ENCODE results near the gene DOLK.

The DOLK gene

DNA sequence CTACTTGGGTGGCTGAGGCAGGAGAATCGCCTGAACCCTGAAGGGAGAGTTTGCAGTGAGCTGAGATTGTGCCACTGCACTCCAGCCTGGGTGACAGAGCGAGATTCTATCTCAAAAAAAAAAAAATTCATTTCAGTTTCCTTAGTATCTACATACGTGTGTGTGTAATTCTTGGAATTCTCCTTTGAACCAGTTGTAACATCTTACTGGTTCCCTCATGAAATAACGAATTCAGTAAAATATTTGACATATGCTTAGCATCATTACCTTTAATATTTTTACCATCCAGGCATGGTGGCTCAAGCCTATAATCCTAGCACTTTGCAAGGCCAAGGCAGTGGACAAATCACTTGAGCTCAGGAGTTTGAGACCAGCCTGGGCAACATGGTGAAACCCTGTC, 17.8 kb downstream of the DOLK start:
- no peak for DNase-seq

DNA sequence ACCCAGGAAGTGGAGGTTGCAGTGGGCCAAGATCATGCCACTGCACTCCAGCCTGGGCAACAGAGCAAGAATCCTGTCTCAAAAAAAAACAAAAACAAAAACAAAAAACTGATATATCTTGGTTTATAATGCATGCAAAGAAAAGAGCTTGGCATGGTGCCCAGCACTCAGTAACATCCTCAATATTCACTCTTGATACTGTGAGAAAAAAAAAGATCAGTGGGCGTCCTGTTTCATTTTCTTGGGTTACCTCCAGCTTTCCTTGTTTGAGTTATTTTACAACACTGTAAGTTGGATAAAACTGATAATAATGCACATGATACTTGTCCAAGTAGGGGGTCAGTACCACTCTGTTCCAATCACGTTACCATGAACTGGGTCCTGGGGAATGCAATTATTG, 18.8 kb downstream of the DOLK start:
- no peak for DNase-seq

DNA sequence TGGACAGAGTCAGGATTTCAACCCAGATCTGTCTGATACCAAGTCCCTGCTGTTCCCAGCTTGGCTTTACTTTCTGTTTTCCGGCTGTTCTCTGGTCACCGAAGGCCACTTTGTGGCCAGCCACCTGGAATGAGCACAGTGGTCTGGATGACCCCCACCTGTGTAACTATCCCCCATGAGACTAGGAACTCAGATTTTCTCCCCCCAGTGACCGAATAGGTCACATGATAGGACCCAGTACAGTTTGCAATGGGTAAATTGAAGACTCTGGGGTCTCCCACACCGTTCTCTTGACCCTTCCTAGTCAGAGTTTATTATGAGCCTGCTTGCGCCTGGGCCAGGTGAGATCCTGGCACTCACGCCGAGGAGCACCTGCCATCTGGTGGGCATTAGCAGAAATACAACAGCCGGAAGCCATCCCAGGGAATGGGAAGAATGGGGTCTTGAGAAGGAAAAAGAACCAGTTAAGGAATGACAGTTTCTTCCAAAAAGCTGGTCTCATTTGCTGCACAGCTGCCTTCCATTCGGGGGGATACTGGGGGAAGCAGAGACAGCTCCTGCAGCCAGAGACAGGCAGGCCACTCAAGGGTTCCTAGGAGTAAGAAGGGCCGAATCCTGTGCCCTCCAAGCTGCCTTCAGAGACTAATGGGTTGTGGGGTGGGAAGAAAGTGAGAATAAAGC, 19.5 kb downstream of the DOLK start:
- peak; percentile 61 for DNase-seq

DNA sequence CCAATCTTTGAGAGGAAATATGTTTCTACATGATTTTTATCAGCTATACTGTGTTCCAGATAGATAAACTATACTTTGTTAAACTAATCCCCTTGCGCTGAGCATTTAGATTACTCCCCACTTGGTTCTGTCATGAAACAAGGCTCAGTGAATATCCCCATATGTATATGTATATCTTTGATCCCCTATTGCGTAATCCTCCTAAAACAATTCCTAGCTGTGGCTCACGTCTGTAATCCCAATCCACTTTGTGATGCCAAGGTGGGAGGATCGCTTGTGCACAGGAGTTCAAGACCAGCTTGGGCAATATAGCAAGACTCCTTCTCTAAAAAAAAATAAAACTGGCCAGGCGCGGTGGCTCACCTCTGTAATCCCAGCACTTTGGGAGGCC, 23.9 kb downstream of the DOLK start:
- DNase-seq, result no peak

DNA sequence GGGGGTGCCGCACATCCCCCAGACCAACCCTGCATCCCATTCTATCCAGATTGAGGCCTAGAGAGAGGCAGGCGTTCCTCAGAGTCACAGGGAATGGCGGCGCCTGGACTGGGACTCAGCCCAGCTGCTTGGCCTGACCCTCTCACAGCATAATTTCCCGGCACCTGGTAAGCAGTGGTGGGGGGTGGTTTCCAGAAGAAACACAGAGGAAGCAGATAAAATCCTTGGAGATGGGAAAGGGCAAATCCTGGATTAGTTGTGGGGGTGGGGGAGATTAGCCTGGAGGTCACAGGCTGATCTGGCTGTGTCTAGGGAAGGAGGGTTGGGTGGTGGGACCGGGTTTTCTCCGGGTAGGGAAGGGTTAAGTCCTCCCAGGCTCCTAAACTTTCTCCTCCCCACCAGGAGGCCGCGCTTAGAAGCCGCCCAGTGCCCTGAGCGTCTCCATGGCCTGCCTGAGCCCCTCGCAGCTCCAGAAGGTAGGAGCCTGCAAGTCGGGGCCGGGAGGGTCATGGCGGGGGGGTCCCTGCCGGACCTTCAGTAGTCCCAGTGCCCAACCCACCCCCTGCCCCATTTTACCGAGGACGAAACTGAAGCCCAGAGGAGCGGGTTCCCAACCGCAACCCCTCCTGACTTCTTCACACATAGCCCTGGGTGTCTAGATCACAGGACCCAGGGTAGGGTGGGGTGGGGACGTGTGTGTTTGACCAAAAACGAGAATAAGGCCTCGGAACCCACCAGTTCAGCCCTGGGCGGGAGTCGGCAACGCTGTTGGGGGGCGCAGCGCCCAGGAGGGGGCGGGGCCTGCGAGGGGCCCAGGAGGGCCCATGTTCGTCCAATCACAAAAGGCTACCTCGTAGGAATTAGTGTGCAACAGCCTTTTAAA, 25.3 kb downstream of the DOLK start:
- no peak for DNase-seq

DNA sequence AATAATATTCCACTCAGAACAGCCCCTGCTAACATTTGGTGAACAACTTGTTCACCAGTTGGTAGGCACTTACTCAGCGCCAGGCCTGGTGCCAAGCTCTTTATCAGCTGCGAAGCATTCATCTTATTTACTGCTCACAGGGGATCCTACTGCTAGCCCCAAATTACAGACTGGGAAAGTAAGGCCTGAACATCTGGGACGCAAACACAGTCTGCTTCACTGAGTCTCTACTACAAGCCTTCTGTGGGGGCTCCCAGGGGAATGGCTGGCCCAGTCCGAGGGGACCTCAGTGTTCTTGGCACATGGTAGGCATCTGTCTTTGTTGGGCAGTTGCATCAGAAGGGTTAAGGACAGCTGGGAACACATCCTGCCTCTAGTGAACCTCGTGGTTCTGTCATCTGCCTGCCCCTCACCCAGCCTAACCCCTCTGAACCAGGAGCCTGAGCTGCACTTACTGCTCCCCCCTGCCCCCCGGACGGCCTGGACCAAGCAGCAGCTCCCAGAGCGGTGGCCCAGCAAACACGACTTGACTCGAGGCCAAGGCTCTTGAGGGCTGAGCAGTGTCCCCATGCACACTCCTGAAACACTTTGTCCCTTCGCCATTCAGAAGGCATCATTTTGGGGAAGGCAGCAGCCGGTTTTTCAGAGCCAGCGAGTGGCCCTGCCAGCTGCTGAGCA, 26.9 kb downstream of the DOLK start, which contains the start of gene PHYHD1:
TSS of gene PHYHD1 (plus strand) at position 602 of the 678 bp plus-strand sequence. CDS start 1,342 bp downstream, outside the sequence.
- no peak for DNase-seq

DNA sequence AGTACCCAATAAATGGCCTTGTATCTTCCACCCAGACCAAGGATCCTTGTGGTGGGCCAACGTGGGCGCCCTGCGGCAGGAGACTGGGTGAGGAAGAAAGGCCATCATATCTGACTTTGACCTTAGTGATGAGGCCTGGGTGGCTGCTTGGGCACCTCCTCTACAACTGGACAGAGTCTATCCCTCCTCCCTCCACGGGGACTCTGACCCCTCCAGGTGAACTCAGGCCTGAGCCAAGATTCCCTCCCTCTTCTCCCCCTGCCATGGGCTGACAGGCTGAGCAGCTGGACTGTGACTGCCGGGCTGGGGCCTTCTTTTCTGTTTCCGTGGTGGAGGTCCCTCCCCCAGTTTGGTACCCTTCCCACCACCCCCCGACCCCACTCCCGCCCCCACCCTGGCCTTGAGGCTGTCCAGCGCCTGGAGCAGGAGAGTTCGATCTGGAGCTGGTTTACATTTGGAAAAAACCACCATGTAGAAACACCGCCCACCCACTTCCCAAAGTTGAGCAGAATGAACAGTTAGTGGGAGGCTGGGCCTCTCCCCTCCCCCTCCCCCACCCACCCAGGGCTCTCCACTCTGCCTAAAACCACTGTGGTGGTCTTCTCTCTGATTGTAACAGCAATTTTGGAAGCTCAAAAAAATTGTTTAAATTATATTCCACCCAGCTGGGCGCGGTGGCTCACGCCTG, 27.9 kb downstream of the DOLK start:
- DNase-seq, result no peak

DNA sequence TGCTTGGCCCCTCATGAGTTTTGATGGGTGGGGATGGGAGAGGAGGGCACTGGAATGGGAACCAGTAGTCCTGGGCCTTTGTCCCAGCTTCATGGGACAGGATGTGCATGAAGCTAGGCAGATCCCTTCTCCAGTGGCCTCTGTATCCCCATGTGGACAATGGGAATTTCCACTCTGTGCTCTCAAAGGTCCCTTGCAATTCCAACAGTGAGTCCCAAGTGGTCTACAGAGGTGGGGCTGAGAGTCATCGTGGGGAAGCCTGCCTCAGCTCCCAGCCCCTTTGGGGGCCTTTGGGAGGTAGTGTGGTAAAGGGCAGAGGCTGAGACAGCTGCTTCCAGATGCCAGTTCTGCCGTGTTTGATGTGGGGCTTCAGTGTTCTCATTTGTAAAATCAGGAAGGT, 28.5 kb downstream of the DOLK start:
- no peak for DNase-seq

DNA sequence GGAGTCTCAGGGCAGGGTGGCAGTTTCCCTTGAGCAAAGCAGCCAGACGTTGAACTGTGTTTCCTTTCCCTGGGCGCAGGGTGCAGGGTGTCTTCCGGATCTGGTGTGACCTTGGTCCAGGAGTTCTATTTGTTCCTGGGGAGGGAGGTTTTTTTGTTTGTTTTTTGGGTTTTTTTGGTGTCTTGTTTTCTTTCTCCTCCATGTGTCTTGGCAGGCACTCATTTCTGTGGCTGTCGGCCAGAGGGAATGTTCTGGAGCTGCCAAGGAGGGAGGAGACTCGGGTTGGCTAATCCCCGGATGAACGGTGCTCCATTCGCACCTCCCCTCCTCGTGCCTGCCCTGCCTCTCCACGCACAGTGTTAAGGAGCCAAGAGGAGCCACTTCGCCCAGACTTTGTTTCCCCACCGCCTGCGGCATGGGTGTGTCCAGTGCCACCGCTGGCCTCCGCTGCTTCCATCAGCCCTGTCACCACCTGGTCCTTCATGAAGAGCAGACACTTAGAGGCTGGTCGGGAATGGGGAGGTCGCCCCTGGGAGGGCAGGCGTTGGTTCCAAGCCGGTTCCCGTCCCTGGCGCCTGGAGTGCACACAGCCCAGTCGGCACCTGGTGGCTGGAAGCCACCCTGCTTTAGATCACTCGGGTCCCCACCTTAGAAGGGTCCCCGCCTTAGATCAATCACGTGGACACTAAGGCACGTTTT, 30.1 kb downstream of the DOLK start:
- no peak for DNase-seq

DNA sequence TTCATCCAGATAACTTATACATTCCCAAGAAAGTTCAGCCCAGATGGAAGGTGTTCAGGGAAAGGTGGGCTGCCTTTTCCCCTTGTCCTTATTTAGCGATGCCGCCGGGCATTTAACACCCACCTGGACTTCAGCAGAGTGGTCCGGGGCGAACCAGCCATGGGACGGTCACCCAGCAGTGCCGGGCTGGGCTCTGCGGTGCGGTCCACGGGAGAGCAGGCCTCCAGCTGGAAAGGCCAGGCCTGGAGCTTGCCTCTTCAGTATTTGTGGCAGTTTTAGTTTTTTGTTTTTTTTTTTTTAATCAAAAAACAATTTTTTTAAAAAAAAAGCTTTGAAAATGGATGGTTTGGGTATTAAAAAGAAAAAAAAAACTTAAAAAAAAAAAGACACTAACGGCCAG, 30.7 kb downstream of the DOLK start:
- DNase-seq, result no peak

DNA sequence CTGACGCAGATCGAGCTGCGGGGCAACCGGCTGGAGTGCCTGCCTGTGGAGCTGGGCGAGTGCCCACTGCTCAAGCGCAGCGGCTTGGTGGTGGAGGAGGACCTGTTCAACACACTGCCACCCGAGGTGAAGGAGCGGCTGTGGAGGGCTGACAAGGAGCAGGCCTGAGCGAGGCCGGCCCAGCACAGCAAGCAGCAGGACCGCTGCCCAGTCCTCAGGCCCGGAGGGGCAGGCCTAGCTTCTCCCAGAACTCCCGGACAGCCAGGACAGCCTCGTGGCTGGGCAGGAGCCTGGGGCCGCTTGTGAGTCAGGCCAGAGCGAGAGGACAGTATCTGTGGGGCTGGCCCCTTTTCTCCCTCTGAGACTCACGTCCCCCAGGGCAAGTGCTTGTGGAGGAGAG, 31.2 kb downstream of the DOLK start:
- no peak for DNase-seq

DNA sequence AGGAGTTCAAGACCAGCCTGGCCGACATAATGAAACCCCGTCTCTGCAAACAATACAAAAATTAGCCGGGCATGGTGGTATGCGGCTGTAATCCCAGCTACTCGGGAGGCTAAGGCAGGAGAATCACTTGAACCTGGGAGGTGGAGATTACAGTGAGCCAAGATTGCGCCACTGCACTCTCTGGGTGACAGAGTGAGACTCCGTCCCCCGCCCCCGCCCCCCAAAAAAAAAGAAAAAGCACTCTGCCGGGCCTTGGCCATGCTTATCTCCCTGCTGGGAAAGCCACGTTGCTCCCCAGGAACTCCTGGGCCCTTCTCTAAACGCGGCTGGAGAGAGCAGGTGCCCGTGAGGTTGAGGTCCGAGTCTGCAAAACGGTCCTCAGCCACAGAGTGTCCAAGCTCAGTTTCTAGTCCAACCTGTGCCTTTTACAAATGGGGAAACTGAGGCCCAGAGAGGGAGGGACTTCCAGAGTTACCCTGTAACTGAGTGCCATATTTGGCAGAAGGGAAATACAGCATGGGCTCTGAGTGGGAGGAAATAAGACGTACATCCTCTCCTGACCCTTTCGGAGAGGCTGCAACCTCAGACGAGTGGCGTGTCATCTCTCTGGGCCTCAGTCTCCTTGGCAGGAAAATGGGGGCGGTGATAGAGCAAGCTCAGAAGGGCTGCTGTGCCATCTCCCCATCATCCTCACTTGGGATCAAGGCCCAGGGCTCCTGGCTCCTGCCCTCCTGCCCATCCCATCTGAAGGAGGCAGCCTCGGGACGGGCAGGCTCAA, 33.2 kb downstream of the DOLK start:
- DNase-seq, result no peak

DNA sequence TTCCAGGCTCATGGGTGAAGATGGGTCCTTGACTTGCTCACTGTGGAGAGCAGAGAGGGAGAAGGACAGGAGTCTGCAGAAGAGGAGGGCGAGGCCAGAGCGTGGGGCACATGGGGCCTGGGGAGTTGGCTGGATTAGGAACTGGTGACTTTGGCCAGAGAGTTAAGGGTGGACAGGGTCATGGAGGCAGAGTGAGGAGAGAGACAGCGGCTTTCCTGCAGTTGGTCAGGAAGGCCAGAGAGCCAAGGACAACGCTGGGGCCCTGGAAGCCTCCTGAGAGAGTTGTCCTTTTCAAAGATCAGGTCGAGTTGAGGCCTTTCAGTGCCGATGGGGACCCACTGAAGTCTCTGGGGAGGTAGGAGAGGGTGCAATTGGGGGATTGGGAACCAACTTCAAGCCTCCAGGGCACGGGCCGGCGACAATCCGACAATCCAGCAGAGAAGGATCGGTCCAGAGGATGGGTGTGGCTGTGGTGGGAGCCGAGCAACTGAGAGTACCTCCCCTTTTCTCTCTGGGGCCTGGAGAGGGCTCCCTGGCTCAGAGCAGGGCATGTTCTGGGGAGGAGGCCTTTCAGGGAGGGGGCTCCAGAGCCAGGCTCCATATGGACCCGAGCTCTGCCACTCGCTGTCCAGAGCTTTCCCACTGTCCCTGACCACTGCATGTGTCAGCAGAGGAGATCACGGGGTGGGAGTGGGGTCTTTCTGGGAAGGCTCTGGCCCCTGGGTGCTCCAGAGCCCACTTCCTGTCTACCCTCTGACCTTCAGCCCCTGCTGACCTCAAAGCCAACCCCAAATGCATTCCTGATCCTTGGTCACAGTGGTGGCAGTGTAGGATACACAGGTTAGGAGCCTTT, 34.1 kb downstream of the DOLK start:
- DNase-seq, result no peak

DNA sequence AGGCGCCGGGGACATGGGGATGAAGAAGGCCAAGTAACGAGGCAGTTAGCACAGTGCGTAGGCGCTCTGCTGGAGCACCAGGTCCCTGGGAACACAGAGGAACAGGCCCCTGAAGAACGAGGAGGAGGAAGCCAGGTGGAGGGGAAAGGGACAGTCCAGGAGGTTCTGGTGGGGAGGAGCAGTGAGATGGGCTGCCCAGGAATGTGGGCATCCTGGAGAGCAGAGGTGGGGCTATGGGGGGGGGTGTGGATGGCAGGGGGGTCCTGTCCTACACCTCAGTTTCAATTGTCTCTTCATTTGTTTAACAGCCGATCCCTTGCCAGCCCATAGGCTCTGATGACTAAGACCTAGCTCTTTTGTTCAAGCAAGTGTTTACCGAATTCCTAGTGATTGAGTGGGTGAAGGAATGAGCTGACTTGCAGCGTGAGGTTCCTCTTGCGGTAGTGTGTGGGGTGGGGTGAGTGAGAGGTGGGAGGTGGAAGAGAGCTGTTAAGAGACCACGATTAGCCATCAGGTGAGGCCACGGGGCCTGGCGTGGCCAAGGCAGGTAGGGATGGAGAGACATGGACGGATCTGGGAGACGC, 35.0 kb downstream of the DOLK start:
- peak; percentile 24 for DNase-seq

DNA sequence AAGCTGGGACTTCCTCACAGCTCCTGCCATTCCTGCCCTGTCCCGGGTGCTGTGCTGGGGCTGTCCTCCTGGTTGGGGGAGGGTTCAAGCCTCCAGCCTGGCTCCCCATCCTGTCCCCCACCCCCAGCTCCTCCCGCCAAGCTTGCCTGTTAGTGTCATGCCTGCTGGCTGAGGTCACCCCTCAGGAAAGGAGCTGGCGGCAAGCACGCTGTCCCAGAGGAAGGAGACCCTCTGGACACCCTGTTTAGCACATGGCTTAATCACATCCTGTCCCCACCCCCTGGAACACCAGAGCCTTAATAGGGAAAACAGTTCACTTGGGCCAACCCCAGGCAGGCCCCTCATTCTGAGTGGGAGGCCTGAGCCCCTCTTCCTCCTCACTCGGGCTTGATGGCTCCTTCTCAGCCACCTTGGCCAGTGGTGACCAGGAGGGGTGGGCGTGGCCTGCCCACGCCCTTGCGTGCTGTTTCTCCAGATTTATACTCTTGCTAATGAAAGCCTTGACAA, 35.8 kb downstream of the DOLK start:
- no peak for DNase-seq

DNA sequence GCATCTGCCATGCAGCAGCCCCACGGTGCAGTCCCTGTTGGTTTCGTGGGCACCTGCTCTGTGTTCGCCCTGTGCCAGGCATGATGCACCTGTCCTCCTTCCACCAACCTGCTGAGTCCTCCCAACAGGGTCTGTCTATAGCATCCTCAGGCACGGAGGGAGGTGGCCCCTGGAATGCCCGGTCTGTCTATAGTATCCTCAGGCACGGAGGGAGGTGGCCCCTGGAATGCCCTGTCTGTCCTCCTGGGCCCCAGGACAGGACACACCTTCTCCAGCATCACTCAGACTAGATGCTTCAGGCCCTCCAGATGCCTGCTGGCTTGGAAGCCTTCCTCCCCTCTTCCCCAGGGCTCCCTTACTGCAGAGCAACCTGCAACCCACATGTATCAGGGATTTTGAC, 36.5 kb downstream of the DOLK start:
- DNase-seq, result no peak

DNA sequence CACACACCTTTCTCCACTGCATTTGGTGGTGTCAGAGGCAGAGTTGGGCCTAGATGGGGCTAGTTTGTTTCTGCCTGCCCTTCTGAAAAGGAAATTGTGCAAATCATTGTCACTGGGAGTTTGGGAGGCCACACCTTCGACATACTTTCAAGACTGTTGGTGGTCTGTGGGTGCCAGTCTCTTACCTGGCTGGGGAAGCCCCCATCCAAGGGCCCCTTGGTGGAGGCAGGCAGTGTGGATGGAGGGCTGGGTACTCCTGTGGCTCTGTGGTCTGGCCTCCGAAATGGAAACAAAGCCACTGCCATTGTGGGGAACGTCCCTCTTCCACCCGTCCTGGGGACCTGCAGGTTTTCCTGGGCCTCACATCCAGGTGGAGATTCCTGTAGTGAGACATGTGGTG, 37.5 kb downstream of the DOLK start:
- DNase-seq, result no peak

DNA sequence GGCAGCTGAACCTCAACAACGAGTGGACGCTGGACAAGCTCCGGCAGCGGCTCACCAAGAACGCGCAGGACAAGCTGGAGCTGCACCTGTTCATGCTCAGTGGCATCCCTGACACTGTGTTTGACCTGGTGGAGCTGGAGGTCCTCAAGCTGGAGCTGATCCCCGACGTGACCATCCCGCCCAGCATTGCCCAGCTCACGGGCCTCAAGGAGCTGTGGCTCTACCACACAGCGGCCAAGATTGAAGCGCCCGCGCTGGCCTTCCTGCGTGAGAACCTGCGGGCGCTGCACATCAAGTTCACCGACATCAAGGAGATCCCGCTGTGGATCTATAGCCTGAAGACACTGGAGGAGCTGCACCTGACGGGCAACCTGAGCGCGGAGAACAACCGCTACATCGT, 39.0 kb downstream of the DOLK start:
- no peak for DNase-seq

DNA sequence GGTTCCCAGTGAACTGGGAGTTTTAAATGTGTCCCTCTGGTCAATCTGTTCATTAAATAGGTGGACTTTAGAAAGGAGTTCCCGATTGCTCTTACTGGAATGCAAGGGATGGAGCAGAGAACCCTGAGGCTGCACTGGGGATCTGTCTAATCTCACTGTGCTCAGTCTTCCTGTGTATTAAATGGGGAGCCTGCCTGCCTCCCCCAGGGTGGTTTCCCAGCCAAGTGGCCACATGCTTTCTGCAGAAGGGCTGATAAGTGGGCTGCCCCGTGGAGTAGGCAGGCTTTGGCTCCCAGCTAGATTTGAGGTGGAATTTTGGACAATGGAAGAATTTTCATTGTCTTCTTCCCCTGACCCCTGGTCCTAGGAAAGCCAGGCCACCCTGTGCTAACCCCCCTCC, 40.7 kb downstream of the DOLK start:
- no peak for DNase-seq

DNA sequence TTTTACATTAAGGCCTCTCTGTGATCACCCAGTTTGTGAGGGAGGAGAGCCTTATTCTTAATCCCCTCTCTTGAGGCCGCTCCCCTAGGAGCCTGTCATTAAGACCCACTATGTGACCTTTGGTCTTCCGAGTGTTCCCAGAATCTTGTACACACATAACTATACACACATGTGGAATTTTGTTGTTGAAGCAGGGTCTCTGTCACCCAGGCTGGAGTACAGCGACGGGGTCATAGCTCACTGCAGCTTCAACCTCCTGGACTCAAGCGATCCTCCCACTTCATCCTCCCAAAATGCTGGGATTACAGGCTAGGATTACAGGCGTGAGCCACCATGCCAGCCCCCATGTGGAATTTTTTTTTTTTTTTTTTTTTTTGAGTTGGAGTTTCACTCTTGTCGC, 41.4 kb downstream of the DOLK start:
- no peak for DNase-seq
